A172 (cell line): ENCODE results near the gene LCOR. TPM values are rescaled to one million over a fixed set of nuclear protein-coding genes. Genes with fewer than 3 reads are reported as not detected.

Experiments used
- DNase-seq: peaks from one replicate; pipeline ENCODE4 v3.0.0-alpha.2; 2015; ENCODE audit warnings: low spot score
- total RNA-seq: library from RNA; depleted of rRNA; stranded (reverse); fragments of >200 nt; shearing (Covaris generic); gene quantifications from 2 replicates; pipeline ENCODE4 v1.2.3, GENCODE V29; 2014

LCOR gene
- total RNA-seq, 1 experiment from 2014 or later: 15.8 TPM

GRCh38 chr10:96987141-96987841, 155.2 kb downstream of the LCOR start:
- no peak for DNase-seq

GRCh38 chr10:96987842-96988175, 155.7 kb downstream of the LCOR start:
- DNase-seq: no peak

GRCh38 chr10:96988426-96988825, 156.3 kb downstream of the LCOR start:
- DNase-seq: no peak

- DNase-seq: peak; percentile 63
These were observed 159.3 kb downstream of the LCOR start for GRCh38 chr10:96991313-96991841.

- DNase-seq: no peak
These were observed 160.6 kb downstream of the LCOR start for GRCh38 chr10:96992721-96993120.

- peak; percentile 71 for DNase-seq
These were observed 163.8 kb downstream of the LCOR start for GRCh38 chr10:96995851-96996250.

GRCh38 chr10:96996275-96996965, 164.3 kb downstream of the LCOR start:
- DNase-seq: no peak

GRCh38 chr10:96998329-96998888, 166.3 kb downstream of the LCOR start:
- no peak for DNase-seq

- DNase-seq: no peak
These were observed 167.2 kb downstream of the LCOR start for GRCh38 chr10:96999337-96999736.

- no peak for DNase-seq
These were observed 167.9 kb downstream of the LCOR start for GRCh38 chr10:96999987-97000386.

GRCh38 chr10:97000487-97001182, 168.5 kb downstream of the LCOR start:
- no peak for DNase-seq

GRCh38 chr10:97001183-97001991, 169.3 kb downstream of the LCOR start:
- DNase-seq: no peak

- no peak for DNase-seq
These were observed 170.6 kb downstream of the LCOR start for GRCh38 chr10:97002670-97003069.

- no peak for DNase-seq
These were observed 171.2 kb downstream of the LCOR start for GRCh38 chr10:97003151-97003803.

GRCh38 chr10:97003804-97004201, 171.7 kb downstream of the LCOR start:
- DNase-seq: no peak

- DNase-seq: no peak
These were observed 172.5 kb downstream of the LCOR start for GRCh38 chr10:97004591-97004990.

- DNase-seq: no peak
These were observed 173.3 kb downstream of the LCOR start for GRCh38 chr10:97005349-97005748.

GRCh38 chr10:97006364-97006763, 174.3 kb downstream of the LCOR start:
- no peak for DNase-seq

- DNase-seq: no peak
These were observed 175.3 kb downstream of the LCOR start for GRCh38 chr10:97007417-97007816.

- DNase-seq: no peak
These were observed 178.7 kb downstream of the LCOR start for GRCh38 chr10:97010695-97011206.

- no peak for DNase-seq
These were observed 179.3 kb downstream of the LCOR start for GRCh38 chr10:97011397-97011796.
